Head of caudate nucleus (tissue), 42 donors: ENCODE measurements around the gene ABHD3.
"Not testable (repeated sequence)": the region's sequence is repeated elsewhere in the genome, so short reads cannot be mapped to it uniquely, and the experiment has no call there.

ENCODE experiments used
- DNase-seq, 42 donors: peaks; one replicate each; pipeline versions ENCODE4 v3.0.0 to v3.0.0-alpha.2; 2020 to 2021; ENCODE audit warnings: mixed read lengths in 7 of 42
- intact Hi-C: fragments of 100-400 bp; cut with DNase I; formaldehyde crosslinking; loops from one replicate; pipeline ENCODE4 v1.15.0; 2022

The ABHD3 gene

GRCh38 chr18:21704603-21705364, at the start of gene ABHD3:
TSS of gene ABHD3 (minus strand) at chr18:21704774. CDS start at chr18:21704665, 109 bp downstream.
- DNase-seq: peak; percentile 78 to 96 (median 92)
- intact Hi-C loops: loop anchor here (1.0 to 10.0 kb wide), 2 partner anchors 36 to 90 kb away; partner anchors contain the start of genes MIB1 and SNRPD1

GRCh38 chr18:21747764-21748693, 43.5 kb upstream of the ABHD3 start:
- intact Hi-C loops: no loop called here
- no peak for DNase-seq

- DNase-seq: no peak
- intact Hi-C loops: no loop called here
These were observed 42.7 kb upstream of the ABHD3 start for GRCh38 chr18:21747268-21747667.

- intact Hi-C loops: no loop called here
These were observed 40.7 kb upstream of the ABHD3 start for GRCh38 chr18:21745231-21745630.

GRCh38 chr18:21743166-21743832, 38.7 kb upstream of the ABHD3 start:
- intact Hi-C loops: loop anchor here (5.0 kb wide), 1 partner anchor 131 kb away; the partner anchor contains the start of gene SNRPD1

More at GRCh38 chr18:21745231-21745630, 40.7 kb upstream of the ABHD3 start:
- no peak for DNase-seq

GRCh38 chr18:21742315-21742687, 37.7 kb upstream of the ABHD3 start:
- intact Hi-C loops: loop anchor here (5.0 kb wide), 1 partner anchor 130 kb away; the partner anchor contains the start of gene SNRPD1
- DNase-seq: no peak

More at GRCh38 chr18:21743166-21743832, 38.7 kb upstream of the ABHD3 start:
- DNase-seq: no peak

- peak in 35 of 42 donors; percentile 9 to 61 (median 35) for DNase-seq
- intact Hi-C loops: loop anchor here (5.0 kb wide), 1 partner anchor 129 kb away; the partner anchor contains the start of gene SNRPD1
These were observed 37.2 kb upstream of the ABHD3 start for GRCh38 chr18:21741562-21742314.

GRCh38 chr18:21741312-21741561, 36.7 kb upstream of the ABHD3 start:
- intact Hi-C loops: loop anchor here (5.0 kb wide), 1 partner anchor 129 kb away; the partner anchor contains the start of gene SNRPD1
- DNase-seq: peak in 3 of 42 donors; percentile 52 to 78 (median 71)

GRCh38 chr18:21740538-21741311, 36.2 kb upstream of the ABHD3 start, which contains the start of gene MIB1:
TSS of gene MIB1 (plus strand) at chr18:21740792. CDS start at chr18:21741584, 792 bp downstream.
- intact Hi-C loops: loop anchor here (1.0 to 5.0 kb wide), 2 partner anchors 36 to 128 kb away; partner anchors contain the start of genes ABHD3 and SNRPD1
- peak; percentile 96 to 100 (median 99) for DNase-seq

- intact Hi-C loops: loop anchor here (1.0 to 5.0 kb wide), 2 partner anchors 36 to 128 kb away; partner anchors contain the start of genes ABHD3 and SNRPD1
These were observed 35.3 kb upstream of the ABHD3 start for GRCh38 chr18:21739604-21740537.

GRCh38 chr18:21736926-21737325, 32.4 kb upstream of the ABHD3 start:
- DNase-seq, intact Hi-C loops: not testable (repeated sequence)

More at GRCh38 chr18:21739604-21740537, 35.3 kb upstream of the ABHD3 start:
- peak in 3 of 42 donors; percentile 13 to 25 (median 19) for DNase-seq

- DNase-seq: no peak
- intact Hi-C loops: no loop called here
These were observed 31.0 kb upstream of the ABHD3 start for GRCh38 chr18:21735452-21736015.

- intact Hi-C loops: no loop called here
- DNase-seq: no peak
These were observed 28.4 kb upstream of the ABHD3 start for GRCh38 chr18:21733011-21733410.

- DNase-seq: no peak
- intact Hi-C loops: no loop called here
These were observed 23.1 kb upstream of the ABHD3 start for GRCh38 chr18:21727702-21728101.

- intact Hi-C loops: no loop called here
- DNase-seq: no peak
These were observed 20.6 kb upstream of the ABHD3 start for GRCh38 chr18:21725201-21725600.

GRCh38 chr18:21722687-21723086, 18.1 kb upstream of the ABHD3 start:
- intact Hi-C loops: no loop called here

More at GRCh38 chr18:21722687-21723086, 18.1 kb upstream of the ABHD3 start:
- no peak for DNase-seq
